Upper lobe of left lung (tissue), 6 donors: ENCODE data around the gene LRRC36. TPM values are rescaled to one million over a fixed set of nuclear protein-coding genes. Genes with fewer than 3 reads are reported as not detected.
A peak's percentile ranks its signal among the peaks of the same experiment; 100 is the strongest.

ENCODE experiments used
- ATAC-seq, 2 donors: fragments of 200-7000 bp; cut with Tn5 transposase; one replicate each; pipeline ENCODE4 v1.9.1; 2022; ENCODE audit warnings: mild to moderate bottlenecking in 2 of 2, moderate library complexity in 2 of 2; ENCODE audit not compliant: low FRiP score in 2 of 2
- DNase-seq, 2 donors: peaks; one replicate each; pipeline ENCODE4 v3.0.0-alpha.2; 2019 to 2020
- H3K27ac ChIP-seq, 4 donors: fragments of 200-600 bp; sonication (generic); one replicate each; pipeline ENCODE4 v1.5.1; 2016 to 2019
- H3K27me3 ChIP-seq, 4 donors: fragments of 200-600 bp; sonication (generic); one replicate each; pipeline ENCODE4 v1.5.1; 2017 to 2019
- H3K36me3 ChIP-seq, 4 donors: fragments of 200-600 bp; sonication (generic); one replicate each; pipeline ENCODE4 v1.5.1; 2016 to 2019
- H3K4me1 ChIP-seq, 4 donors: fragments of 200-600 bp; sonication (generic); one replicate each; pipeline ENCODE4 v1.5.1; 2018 to 2019
- H3K4me3 ChIP-seq, 4 donors: fragments of 200-600 bp; sonication (generic); one replicate each; pipeline ENCODE4 v1.5.1; 2017 to 2019; ENCODE audit warnings: mild to moderate bottlenecking in 2 of 4, moderate library complexity in 1 of 4
- H3K9me3 ChIP-seq, 4 donors: fragments of 200-600 bp; sonication (generic); one replicate each; pipeline ENCODE4 v1.5.1; 2018 to 2019
- EP300 ChIP-seq, 4 donors: sonication (generic); formaldehyde crosslinking; IDR thresholded peaks; one replicate each; pipeline ENCODE4 v1.5.1; 2017; ENCODE audit warnings: antibody characterized with exemption in 4 of 4, control low read depth in 2 of 4
- POLR2A ChIP-seq, 4 donors: fragments of 450-650 bp; IDR thresholded peaks; one replicate each; pipeline ENCODE4 v1.5.1; 2016 to 2017; ENCODE audit warnings: antibody characterized with exemption in 4 of 4, mild to moderate bottlenecking in 2 of 4
- POLR2AphosphoS5 ChIP-seq, 2 donors: sonication (generic); formaldehyde crosslinking; IDR thresholded peaks; one replicate each; pipeline ENCODE4 v1.5.1; 2017; ENCODE audit warnings: antibody characterized with exemption in 2 of 2
- WGBS, 2 donors: methylation state at CpG; one replicate each; pipeline ENCODE4 v1.1.5; 2017 to 2018; 5-methylcytosine and 5-hydroxymethylcytosine counted together
- total RNA-seq, 6 donors: library from RNA; depleted of rRNA in 4 of 6; stranded (reverse); fragments of >200 nt in 4 of 6; gene quantifications; one replicate each; pipeline versions ENCODE4 v1.1.0 to v1.2.1, GENCODE V29; 2016 to 2021
- TF ChIP-seq, protein P1 (sequence below), 6 experiments: fragments of 450-650 bp in 4 of 6; fragments of 200-600 bp in 2 of 6; sonication (generic) in 2 of 6; IDR thresholded peaks; one replicate each; pipeline ENCODE4 v1.5.1; 2016 to 2019; ENCODE audit warnings: antibody characterized with exemption in 6 of 6
- donor health status: DM: no; HTN: no; CAD: no; lungs with moderate emphysema.
- donor health status: DM: no; HTN: yes; CAD: no; lungs with severe emphysema.

LRRC36 gene
- total RNA-seq, 6 donors from 2014 or later: 5.9 to 110 (median 22.8) TPM

DNA sequence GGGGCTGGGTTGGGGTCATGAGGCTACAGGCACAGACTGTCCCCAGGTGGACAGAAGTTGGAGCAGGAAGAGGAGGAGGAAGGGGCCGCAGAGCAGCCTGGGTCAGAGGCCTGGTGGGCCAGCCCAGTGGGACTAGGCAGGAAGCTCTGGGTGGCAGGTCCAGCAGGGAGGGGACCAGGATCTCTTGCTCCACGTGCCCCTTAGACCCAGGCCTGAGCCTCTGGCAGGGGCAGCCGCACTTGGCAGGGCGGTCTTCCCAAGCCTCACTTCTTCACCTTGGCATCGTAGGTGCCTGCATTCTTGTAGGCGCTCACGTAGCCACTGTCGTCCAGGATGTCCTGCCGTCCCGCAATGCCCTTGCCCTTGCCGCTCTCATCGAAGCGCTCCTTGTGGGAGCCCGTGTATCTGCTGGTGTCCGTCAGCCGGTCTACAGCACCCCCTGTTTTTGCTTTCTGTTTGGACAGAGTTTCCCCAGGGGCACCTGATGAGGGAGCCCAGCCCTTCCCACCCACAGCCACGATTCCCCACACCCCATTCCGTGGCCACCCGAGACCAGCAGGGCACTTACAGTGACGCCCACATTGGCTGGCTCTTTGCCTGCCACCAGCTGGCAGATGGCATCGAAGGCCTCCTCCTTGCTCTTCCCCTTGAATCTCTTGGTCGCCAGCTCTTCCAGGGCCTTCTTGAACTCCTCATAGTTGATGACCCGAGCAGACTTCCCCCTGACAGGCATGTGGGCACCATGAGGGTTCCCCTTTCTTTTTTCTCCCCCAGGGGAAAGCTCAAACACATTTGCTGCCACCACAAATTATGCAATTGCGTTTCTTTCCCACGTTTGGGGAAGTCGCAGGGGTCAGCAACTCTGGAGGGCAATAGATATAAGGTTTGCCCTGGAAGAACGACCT lies 63.5 kb downstream of the LRRC36 start:
- WGBS, 2 donors: 72 to 75% methylated on average over 23 to 27 of the region's 27 CpGs
- DNase-seq: peak; percentile 57 to 61

DNA sequence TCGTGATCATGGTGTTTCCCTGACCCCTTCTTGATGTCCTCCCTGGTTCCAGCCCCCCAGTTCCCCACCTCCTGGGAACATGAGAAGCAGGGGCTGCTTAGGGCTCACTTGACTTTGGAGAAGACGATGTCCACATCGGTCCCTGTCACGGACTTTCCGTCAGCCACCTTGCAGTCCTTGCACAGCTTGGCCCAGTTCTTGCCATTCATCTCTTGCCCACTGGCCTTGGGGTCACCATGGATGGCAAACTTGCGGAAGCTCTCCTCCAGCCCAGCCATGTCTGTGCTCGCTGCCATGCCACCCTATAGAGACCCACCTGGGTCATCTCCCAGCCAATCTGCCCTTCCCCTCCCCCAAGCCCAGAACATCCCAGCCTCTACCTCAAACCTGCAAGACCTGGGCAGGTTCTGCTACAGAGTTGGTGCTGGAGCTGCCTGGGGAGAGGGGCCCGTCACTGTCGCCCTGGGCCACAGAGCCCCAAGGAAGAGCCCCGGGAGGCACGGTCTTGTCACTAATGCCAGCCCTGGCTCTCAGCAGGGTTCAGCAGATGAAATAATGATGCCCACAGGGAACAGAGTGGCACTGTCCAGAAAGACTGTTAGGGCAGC lies 64.3 kb downstream of the LRRC36 start:
- peak overlapping the region in 1 of 4 donors; percentile 65 for H3K4me3 ChIP-seq
- 82 to 89% methylated on average over 7 to 11 of the region's 11 CpGs for WGBS, 2 donors
- DNase-seq: no peak
- H3K27me3 ChIP-seq: peaks cover 0 to 13% (median 2%) of the 10 kb centered on the region in 4 donors
- no peak for ATAC-seq
- peaks cover 35 to 59% (median 50%) of the 10 kb centered on the region in 4 donors for H3K4me1 ChIP-seq
- H3K9me3 ChIP-seq: no peaks in the 10 kb centered on the region
- peak overlapping the region; percentile 19 to 49 (median 26) for H3K27ac ChIP-seq
- TF ChIP-seq, protein P1, sequence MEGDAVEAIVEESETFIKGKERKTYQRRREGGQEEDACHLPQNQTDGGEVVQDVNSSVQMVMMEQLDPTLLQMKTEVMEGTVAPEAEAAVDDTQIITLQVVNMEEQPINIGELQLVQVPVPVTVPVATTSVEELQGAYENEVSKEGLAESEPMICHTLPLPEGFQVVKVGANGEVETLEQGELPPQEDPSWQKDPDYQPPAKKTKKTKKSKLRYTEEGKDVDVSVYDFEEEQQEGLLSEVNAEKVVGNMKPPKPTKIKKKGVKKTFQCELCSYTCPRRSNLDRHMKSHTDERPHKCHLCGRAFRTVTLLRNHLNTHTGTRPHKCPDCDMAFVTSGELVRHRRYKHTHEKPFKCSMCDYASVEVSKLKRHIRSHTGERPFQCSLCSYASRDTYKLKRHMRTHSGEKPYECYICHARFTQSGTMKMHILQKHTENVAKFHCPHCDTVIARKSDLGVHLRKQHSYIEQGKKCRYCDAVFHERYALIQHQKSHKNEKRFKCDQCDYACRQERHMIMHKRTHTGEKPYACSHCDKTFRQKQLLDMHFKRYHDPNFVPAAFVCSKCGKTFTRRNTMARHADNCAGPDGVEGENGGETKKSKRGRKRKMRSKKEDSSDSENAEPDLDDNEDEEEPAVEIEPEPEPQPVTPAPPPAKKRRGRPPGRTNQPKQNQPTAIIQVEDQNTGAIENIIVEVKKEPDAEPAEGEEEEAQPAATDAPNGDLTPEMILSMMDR (IDR thresholded peaks at IDR 0.05): no peak
- TF ChIP-seq POLR2A (IDR thresholded peaks at IDR 0.05) (no peak), POLR2AphosphoS5 (IDR thresholded peaks at IDR 0.05) (no peak), EP300 (IDR thresholded peaks at IDR 0.05) (no peak)
- no peaks in the 10 kb centered on the region for H3K36me3 ChIP-seq

More for the DNA sequence above, 63.5 kb downstream of the LRRC36 start:
- Histone ChIP-seq H3K27me3 (peaks cover 0 to 13% (median 2%) of the 10 kb centered on the region in 4 donors), H3K36me3 (no peaks in the 10 kb centered on the region), H3K27ac (peak overlapping the region; percentile 7 to 35 (median 18)), H3K4me3 (no peak overlapping the region), H3K9me3 (no peaks in the 10 kb centered on the region), H3K4me1 (peaks cover 27 to 52% (median 42%) of the 10 kb centered on the region in 4 donors)
- TF ChIP-seq EP300 (IDR thresholded peaks at IDR 0.05) (no peak), POLR2A (IDR thresholded peaks at IDR 0.05) (peak in 1 of 4 donors; percentile 5)
- peak in 1 of 2 donors; percentile 44 for ATAC-seq

DNA sequence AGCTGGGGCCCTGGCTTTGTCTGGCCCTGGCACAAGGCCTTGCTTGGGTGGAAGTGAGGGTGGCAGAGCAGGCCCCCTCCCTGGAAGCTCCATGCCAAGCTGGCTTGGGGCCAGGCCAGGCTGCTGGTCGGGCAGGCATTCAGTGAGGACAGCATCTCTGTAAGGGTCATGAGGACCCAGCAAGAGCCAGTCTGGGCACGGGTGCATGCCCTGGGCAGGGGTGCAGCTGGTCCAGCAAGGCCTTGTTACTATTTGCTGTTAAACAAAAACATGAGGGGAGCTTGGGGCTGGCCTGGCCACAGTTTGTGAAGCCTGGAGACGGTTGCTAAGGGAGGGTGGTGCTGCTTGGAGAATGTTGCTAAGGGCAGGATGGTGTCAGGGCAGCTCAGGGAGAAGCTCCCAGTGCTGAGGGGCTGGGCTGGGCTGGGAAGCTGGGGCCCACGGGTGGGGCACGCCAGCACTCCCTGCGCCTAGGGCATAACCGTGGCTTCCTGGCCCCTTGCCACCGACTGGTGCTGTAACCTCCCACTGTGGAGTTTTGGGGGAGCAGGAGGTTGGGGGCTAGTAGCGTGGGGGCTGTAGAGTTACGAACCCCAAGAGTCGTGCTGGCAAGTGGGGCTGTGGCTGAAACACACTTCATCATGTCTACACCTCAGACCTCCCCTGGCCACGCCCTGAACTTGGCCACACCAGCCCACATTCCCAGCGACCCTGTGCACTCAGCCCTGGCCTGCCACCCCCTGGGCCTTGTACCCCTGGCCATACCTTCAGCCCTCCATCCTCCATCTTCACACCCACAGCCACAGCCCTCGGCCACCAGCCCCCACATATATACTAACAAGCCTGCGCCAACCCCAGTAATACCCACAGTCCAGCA lies 65.0 kb downstream of the LRRC36 start:
- WGBS, 2 donors: 48 to 55% methylated on average over 7 to 15 of the region's 15 CpGs
- H3K27me3 ChIP-seq: peaks cover 0 to 13% (median 2%) of the 10 kb centered on the region in 4 donors
- TF ChIP-seq POLR2AphosphoS5 (IDR thresholded peaks at IDR 0.05): no peak
- TF ChIP-seq EP300 (IDR thresholded peaks at IDR 0.05): no peak
- TF ChIP-seq, protein P1 (IDR thresholded peaks at IDR 0.05): no peak
- TF ChIP-seq POLR2A (IDR thresholded peaks at IDR 0.05): no peak
- peaks cover 42 to 67% (median 57%) of the 10 kb centered on the region in 4 donors for H3K4me1 ChIP-seq
- DNase-seq (peak in 1 of 2 donors; percentile 45), ATAC-seq (peak in 1 of 2 donors; percentile 9)
- H3K36me3 ChIP-seq: no peaks in the 10 kb centered on the region
- H3K9me3 ChIP-seq: no peaks in the 10 kb centered on the region
- peak overlapping the region; percentile 22 to 69 (median 58) for H3K27ac ChIP-seq
- peak overlapping the region in 3 of 4 donors; percentile 37 to 65 (median 51) for H3K4me3 ChIP-seq

DNA sequence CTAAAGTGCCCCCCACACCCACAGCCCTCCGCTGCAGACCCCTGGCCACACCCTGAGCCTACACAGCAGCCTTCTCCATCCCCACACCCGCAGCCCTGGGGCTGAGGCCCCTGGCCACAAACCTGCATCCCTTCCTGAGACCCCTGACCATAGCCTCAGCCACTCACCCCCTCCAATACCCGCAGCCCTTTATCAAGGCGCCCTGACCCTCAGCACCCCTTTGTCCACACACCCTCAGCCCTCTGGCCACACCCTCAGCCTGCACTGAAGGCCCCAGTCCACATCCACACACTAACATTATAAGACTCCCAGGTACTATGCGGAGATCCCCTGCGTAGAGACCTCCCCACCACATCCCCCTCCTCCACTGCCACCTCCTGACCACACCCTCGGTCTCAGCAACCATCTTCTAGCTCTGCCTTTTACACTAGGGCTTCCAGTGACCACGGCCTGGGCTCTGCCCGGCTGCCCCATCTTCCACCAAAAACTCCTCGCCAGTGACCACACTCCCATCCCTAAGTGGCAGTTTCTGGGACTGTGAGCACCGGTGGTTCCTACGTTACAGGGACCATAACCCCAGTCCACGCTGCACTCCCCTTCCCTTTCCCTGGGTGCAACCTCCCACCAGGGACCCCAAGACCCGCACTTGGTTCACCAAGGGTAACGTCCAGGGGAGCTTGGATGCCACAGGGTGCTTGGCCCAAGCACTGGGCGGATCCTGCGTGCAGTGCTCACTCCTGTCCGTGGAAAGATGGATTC lies 65.9 kb downstream of the LRRC36 start:
- no peak for TF ChIP-seq POLR2A (IDR thresholded peaks at IDR 0.05)
- no peak for TF ChIP-seq EP300 (IDR thresholded peaks at IDR 0.05)
- TF ChIP-seq, protein P1 (IDR thresholded peaks at IDR 0.05): no peak
- no peak for TF ChIP-seq POLR2AphosphoS5 (IDR thresholded peaks at IDR 0.05)
- peak in 1 of 2 donors; percentile 27 for DNase-seq
- no peaks in the 10 kb centered on the region for H3K36me3 ChIP-seq
- no peak for ATAC-seq
- H3K27ac ChIP-seq: peak overlapping the region; percentile 63 to 69 (median 66)
- H3K4me1 ChIP-seq: peaks cover 47 to 75% (median 63%) of the 10 kb centered on the region in 4 donors
- H3K27me3 ChIP-seq: peaks cover 0 to 13% (median 2%) of the 10 kb centered on the region in 4 donors
- no peaks in the 10 kb centered on the region for H3K9me3 ChIP-seq
- WGBS, 2 donors: 65 to 71% methylated on average over 13 to 18 of the region's 18 CpGs
- H3K4me3 ChIP-seq: peak overlapping the region in 3 of 4 donors; percentile 37 to 65 (median 51)
